Measurements from ENCODE around the gene SYT3.
"Not testable (repeated sequence)": the region's sequence is repeated elsewhere in the genome, so short reads cannot be mapped to it uniquely, and the experiment has no call there.

Gene SYT3

GRCh38 chr19:50636317-50637085 is 3.2 kb downstream of the SYT3 start:
- DNase-seq, result no peak

DNA sequence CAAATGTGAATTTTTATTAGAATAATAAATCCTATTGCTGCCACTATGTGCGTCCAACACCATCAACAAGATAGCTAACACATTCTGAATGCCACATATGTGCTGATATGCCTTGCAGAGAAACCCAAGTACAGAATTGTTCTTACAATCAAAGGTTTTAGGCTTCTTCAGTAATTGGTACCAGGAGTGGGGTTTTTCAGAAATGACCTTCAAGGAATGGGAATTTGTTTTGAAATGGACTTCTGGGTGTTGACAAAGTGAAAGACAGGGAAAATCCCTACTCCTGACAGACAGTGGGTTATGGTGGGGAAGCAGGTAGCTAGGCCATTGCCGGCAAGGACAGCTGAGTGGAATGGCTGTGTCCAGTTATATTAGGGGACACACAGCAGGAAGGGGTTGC is 5.7 kb downstream of the SYT3 start:
- DNase-seq, result no peak

- no peak for DNase-seq
These were observed 6.3 kb downstream of the SYT3 start for GRCh38 chr19:50633359-50633758.

DNA sequence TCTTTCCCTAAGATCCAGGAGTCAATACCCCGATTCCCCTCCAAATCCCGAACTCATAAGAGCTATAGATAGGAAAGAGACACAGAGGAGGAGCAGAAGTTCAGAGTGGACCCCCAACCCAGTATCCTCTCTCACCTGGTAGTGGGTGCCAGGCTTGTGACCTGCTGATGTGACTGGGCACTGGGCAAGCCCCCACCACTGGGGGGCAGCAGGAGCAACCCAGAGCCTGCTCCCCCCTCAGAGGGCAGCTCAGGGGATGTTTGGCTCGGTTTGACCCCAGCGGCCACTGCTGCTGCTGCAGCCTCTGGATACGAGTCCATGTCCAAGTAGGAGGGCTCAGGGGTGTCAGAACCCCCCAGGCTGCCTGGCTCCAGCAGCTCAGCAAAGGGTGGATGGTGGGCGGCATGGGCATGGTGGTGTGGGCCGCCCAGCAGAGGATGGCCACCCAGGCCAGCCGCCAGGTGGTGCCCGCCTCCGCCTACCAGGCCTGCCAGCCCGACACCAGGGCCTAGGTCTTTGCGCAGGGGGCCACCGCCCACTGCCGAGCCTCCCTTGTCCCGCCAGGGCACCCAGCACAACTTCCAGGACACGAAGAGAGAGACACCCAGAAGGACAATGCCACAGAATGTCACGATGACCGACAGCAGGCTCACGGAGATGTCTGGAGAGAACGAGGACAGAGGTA is 7.4 kb downstream of the SYT3 start:
- DNase-seq, result no peak

GRCh38 chr19:50629801-50630200 is 9.9 kb downstream of the SYT3 start:
- DNase-seq, result no peak

GRCh38 chr19:50629194-50629593 is 10.5 kb downstream of the SYT3 start:
- DNase-seq, result no peak

DNA sequence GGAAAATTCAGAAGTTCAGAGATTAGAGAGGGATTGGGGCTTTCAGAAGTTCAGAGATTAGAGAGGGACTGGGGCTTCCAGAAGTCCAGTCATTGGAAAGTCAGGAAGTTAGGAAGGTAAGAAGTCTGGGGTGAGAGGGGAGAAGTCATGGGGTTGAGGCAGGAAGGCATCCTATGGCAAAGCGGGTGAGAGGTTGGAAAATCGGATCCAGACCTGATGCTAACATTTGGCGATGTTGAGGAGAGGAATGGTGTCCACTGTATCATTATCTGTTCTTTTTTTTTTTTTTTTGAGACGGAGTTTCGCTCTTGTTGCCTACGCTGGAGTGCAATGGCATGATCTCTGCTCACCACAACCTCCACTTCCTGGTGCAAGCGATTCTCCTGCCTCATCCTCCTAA is 11.1 kb downstream of the SYT3 start:
- DNase-seq, result no peak

- DNase-seq, result no peak
These were observed 11.5 kb downstream of the SYT3 start for GRCh38 chr19:50628146-50628545.

DNA sequence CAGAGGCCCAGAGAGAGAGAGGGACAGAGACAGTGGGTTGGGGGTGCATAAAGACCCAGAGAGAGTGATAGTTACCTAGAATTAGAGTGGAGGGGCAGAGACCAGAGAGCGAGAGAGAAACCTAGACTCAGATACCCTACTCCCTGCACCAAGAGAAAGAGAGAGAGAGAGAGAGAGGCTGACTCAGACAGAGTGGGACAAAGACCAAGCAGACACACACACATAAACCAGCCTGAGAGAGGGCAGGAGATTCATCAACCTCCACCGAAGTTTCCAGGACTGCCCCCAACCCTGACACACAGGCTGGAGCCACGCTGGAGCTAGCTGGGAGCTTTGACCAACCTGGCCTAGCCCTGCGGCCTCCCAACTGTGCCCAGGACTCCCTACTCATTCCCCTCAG is 12.9 kb downstream of the SYT3 start:
- DNase-seq, result no peak

DNA sequence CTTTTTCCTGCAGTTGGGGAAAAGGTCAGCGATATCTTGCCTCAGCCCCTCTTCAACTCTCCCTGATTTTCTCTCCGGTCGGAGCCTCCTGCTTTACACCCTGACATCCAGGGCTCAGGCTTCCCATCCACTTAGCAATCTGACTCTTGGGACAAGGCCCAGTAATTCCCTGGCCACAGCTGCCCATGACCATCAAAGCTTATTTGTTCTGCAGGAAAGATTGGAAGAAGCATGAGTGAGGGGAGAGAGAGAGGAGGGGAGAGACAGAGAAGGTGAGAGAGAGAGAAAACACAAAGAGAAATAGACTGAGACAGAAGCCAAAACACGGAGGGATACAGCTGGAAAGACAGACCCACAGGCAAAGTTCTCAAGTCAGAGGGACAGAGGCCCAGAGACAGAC is 13.7 kb downstream of the SYT3 start:
- no peak for DNase-seq

- DNase-seq, result no peak
These were observed 14.6 kb downstream of the SYT3 start for GRCh38 chr19:50624949-50625600.

- not testable (repeated sequence) for DNase-seq
These were observed 19.2 kb downstream of the SYT3 start for GRCh38 chr19:50620394-50620906.

DNA sequence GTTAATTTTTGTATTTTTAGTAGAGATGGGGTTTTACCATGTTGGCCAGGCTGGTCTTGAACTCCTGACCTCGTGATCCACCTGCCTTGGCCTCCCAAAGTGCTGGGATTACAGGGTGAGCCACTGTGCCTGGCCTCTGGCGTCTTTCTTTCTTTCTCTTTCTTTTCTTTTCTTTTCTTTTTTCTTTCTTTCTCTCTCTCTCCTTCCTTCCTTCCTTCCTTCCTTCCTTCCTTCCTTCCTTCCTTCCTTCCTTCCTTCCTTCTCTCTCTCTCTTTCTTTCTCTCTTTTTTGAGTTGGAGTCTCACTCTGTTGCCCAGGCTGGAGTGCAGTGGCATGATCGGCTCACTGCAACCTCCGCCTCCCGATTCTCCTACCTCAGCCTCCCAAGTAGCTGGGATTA is 20.5 kb downstream of the SYT3 start:
- not testable (repeated sequence) for DNase-seq

- not testable (repeated sequence) for DNase-seq
These were observed 21.3 kb downstream of the SYT3 start for GRCh38 chr19:50618379-50618778.

DNA sequence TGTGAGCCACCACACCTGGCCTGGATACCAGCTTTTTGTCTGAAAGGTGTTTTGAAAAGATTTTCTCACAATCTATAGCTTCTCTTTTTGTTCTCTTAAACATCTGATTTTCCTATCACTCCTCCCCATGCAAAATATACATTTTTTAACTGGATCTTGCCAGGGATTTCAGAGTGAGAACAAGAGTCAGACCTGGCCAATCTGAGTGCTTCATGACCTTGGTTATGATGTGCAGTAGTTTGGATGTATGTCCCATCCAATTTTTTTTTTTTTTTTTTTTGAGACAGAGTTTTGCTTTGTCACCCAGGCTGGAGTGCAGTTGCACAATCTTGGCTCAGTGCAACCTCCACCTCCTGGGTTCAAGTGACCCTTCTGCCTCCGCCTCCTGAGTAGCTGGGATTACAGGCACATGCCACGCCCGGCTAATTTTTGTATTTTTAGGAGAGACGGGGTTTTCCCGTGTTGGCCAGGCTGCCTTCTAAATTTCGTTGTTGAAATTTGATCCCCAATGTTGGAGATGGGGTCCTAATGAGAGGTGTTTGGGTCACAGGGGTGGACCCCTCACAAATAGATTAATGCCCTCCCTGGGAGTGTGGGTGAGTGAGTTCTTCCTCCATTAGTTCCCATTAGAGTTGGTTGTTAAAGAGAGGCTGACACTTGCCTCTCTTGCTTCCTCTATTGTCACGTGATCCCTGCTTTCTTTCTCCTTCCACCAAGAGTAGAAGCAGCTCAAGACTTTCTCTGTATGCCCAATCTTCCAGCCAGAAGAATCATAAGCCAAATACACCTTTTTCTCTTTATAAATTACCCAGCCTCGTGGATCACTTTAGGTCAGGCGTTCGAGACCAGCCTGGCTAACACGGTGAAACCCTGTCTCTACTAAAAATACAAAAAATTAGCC is 26.9 kb downstream of the SYT3 start:
- not testable (repeated sequence) for DNase-seq

- DNase-seq, result peak; percentile 19
These were observed 31.6 kb downstream of the SYT3 start for GRCh38 chr19:50607874-50608785.

DNA sequence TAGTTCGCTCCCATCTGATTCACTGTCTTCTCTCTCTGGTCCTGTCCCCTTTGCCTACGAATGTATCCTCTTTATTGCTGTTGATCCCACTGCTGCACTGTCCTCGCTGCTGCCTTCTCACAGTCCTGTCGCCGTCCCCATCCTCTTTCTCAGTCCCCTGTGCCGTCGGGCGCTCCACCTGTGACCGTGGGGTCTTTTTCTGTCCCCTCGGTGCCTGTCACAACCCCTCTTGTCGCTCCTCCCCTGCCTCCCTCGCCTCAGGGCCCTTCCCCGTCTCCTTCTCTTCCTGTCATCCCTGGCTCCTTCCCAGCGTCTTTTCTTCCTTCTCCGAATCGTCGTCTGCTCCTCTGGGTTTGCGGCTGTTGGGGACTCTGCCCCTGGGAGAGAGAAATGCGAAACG is 32.3 kb downstream of the SYT3 start:
- no peak for DNase-seq

GRCh38 chr19:50606059-50606836 is 33.4 kb downstream of the SYT3 start:
- not testable (repeated sequence) for DNase-seq

- DNase-seq, result not testable (repeated sequence)
These were observed 35.2 kb downstream of the SYT3 start for GRCh38 chr19:50604264-50605073.

DNA sequence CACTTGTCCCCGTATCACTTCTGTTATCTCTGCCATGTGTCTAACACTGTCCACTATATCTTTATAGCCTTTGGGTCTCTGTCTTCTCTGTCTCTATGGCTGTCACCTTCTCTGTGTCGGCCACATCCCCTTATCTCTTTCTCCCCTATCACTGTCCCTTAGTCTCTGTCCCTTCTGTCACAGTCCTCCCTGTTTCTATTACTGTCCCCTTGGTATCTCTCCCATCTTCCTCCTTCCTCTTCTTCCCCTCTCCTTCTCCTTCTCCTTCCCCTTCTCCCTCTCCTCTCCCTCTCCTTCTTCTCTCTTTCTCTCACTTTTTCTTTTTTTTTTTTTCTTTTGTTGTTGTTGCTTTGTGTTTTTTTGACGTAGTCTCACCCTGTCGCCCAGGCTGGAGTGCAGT is 36.7 kb downstream of the SYT3 start:
- DNase-seq, result no peak

Data from DMS53 (cell line).